COR-L47 (cell line): ENCODE measurements around the gene HPCAL1.

ENCODE experiments used
- DNase-seq: peaks from one replicate; lab custom pipeline; 2025; lab: John Stamatoyannopoulos, UW

HPCAL1 gene

DNA sequence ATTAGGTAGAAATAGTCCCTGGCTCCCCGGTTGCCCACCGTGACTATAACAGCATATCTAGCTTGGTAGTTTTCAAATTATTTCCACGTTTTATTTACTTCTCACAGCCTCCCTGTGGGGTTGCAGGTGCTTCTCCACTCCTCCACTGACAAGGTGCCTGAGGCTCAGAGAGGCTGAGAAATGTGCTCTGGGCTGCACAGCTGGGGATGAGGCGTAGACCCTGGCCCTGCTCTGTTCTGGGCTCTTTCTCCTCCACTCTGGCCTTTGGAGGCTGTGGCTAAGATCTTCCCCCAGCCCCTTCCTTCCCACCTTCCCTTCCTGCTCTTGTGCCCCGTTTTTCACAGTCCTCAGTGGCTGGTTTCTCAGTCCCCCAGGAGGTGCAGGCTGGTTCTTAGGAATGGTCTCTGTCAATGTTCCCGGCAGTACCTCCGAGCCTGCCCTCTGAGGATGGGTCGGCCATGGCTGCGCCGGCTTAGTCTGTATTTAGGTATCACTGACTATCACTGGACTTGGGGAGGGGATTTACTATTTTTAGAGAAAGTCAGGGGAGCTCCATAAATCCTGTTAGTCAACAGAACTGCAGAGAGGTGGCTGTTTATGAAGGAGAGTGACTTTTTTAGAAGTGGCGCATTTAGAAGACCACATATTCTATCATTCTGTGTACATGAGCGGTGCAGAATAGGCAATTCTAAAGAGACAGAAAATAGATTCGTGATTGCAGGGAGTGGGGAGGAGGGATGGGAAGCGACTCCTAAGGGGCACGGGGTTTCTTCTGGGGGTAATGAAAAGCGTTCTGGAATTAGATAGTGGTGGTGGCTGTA, 35.0 kb downstream of the HPCAL1 start:
- no peak for DNase-seq

DNA sequence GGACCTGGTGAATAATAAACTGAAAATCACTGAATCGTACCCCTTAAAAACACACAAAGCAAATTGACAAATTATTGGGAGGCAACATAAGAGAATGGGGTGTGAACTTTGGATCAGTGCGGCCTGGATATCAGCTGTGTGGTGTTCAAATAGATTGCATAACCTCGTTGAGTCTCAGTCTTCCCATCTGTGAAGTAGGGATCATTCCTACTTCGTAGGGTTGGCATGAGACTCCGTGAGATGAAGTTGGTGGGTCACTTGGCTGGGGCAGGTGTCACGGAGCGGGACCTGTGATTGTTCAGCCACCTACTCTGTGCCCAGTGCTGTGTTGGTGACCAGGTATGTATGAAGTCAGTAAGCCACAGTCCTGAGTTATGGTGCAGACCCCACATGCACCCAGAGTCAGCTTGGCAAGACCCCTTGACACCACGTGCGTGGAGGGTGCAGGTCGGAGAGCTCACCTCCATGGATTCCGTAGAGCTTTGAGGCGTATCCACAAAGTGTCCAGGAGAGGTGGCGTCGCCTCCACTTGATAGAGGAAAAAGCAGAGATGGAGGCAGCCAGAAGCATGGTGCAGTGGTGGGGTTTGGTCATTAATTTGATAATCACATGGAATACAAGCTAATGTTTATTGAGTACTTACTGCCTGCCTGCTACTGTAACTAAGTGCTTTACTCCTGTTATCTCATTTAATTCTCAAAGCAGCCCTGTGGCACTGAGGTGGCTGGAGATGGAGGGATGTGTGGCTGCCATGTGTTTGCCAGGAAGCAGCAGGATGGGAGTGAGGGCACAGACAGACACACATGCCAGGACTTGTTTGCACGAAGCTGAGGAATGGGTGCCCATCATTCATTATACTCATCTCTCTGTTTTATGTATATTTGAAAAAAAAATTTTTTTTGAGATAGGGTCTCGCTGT, 35.8 kb downstream of the HPCAL1 start:
- DNase-seq = no peak

DNA sequence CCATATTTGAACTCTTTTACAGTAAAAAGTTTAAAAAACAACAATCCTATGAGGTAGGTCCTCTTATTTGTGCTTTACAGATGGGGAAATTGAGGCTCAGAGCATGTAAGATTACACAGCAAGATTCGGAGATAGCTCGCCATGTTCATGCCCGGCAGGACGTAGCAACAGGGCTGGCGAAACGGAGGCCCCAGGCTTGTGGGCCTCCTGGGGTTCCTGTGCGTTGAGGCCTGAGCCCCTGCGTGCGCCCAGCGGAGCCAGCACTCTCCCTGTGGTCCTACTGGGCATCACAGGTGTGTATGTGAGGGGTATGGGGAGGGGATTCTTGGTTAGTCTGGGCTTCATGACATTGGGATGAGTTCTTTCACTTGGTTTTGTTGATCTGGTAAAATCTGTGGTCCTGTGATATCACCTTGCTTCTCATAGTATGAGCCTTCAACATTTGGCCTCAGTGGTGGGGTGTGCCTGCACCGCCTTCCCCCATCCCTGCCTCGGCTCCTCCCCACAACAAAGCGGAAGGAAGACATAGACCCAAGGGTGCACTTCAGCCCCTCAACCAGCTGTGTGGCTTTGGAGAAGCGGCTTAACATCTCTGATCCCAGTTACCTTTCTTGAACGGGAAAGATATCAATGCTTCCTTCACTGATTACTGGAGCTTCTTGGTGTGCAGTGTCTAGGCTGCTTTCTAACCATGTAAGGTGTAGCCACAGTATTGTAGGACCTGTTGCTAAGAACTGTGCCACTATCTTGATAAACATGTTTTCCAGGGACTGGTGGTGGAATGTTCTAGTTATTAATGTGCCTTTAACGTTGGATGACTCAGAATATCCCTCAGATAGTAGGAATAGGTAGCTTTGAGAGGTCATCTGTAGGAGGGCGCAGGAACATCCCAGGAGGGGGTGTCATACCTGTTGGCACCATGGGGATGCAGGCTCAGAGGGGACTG, 37.2 kb downstream of the HPCAL1 start:
- DNase-seq = no peak

DNA sequence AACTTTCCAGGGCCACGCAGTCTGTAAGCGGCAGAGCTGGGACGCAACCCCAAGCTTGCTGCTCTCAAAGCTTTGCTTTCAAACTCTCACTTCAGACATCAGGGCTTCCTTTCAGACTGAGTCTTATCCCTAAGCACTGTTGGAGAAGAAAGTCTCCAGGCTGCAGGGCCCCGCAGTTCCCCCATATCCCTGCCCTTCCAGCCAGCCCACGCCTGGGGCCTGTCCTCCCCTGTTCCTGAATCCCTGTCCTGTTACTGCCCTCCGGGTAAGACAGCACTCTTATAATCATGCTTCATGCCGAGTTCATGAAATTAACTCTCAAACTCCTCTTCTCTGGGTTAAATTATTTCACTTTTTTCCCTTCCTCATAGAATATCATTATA, 37.9 kb downstream of the HPCAL1 start:
- no peak for DNase-seq

DNA sequence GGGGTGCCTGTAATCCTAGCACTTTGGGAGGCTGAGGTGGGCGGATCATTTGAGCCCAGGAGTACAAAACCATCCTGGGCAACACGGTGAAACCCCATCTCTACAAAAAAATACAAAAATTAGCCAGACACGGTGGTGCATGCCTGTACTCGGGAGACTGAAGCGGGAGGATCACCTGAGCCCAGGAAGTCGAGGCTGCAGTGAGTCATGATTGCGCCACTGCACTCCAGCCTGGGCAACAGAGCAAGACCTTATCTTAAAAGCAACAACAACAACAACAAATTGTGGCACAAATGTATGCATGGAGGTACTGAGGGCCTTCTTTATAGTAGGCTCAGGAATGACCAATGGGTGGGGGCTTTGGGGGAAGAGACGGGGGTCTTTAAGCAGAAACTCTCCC, 38.5 kb downstream of the HPCAL1 start:
- no peak for DNase-seq

DNA sequence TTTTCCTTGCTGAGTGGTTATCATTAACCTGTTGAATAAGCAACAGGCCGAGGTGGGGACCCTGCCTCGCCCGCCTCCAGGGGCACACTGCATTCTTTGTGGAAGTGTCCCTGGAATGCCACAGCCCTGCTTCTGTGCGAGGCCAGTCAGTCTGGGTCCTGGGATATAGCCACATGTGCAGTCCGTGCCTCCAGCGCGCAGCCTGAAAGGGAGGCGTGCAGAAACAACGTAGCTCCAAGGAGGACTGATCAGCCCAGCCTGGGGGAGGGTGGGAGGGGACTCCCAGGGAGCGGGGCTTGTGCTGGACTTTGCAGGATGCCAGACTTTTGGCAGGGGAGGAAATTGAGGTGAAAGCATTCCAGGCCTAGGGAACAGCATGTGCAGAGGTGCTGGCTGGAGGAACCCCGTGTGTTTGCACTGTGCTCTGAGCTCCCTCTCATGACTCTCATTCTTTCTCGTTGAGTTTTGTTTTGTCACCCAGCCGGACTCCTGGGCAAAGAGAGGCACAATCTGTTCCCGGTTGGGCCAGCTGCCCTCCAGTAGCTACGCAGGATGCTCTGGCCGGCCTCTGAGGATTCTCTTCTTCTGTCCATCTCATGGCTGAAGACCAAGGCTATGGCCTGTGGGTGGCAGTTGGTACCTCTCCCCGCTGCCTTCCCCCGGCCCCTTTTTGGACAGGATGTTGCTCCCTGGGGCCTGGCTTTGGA, 39.7 kb downstream of the HPCAL1 start:
- DNase-seq = no peak

DNA sequence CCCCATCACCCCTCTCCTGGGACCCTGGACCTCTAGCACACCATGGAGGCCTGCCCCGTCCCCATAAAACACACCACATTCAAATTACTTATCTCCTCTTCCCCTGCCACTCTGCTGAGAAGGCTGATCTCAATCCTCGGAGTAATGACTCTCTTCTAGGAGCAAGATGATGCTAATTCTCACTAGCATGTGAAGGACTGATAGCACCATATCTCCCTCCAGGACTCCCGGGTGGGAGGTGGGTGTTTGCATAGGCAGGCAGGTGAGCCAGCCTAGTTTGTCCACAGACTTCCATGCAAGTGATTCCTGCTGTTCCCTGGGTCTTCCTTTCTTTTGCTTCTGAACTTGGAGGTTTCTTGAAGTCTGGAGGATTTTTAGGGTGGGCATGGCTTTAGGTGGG, 40.5 kb downstream of the HPCAL1 start:
- no peak for DNase-seq

DNA sequence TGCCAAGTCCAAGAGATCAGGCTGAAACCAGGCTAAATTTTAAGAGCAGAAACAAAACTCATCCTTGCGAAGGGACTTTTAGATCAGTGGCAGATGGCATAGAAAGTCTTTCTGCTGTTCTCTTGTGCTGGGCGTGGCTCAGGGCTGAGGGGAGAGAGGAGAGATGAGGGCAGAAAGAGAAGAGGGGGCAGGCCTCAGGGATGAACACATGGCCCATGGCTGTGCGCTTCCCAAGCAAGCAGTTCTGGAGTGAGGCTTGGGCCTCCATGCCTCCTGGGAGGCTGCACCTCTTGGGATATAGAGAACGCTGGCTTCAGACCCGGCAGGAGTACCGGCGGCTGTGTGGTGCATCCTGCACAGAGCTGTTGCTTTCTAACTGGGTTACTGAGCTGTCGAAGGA, 41.0 kb downstream of the HPCAL1 start:
- DNase-seq = no peak

DNA sequence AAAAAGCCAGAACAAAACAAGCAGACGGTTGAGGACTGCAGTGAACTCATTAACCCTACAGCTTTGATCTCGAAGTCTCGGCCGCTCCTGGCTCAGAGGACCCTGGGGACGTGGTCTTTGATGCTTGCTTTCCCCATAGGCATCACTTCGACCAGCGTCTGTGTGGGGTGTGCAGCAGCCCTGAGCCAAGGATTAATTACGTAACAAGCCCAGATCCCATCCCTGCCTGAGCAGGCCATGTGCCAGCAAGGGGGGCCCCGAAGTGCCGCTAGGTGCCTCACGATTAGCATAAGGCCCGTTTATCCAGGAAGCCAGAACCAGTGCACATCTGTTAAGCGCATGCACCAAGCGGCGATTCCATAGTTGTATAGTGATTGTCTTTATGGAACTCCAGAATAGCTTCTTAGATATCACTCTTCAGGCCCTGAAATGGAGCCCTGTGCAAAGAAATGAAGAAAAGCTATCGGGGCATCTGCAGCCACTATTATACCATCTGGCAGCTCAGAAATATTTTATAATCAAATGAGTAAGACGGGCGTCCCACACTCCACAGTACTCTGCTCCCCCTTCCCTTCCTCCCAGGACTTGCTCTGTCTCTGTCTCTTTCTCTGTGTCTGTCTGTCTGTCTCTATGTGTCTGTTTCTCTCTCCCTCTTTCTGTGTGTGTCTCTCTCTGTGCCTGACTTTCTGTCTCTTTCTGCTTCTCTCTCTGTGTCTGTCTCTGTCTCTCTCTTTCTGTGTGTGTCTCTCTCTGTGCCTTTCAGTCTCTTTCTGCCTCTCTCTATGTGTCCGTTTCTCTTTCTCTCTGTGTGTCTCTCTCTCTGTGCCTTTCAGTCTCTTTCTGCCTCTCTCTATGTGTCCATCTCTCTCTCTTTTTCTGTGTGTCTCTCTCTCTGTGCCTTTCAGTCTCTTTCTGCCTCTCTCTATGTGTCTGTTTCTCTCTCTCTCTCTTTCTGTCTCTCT, 41.7 kb downstream of the HPCAL1 start:
- no peak for DNase-seq

DNA sequence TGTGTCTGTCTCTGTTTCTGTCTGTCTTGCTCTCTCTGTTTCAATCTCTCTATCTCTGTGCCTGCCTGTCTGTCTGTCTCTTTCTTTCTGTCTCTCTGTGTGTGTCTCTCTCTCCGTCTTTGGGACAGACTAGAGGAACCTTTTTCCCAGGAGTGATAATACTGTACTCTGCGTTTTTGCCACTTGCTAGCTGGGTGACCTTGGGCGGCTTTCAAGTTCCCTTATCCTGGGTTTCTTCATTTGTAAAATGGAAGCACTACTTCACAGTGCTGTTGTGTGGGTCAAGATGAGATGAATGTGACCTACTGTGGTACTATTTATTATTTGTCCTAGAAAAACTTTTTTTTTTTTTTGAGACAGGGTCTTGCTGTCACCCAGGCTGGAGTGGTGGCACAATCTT, 42.4 kb downstream of the HPCAL1 start:
- DNase-seq = no peak

DNA sequence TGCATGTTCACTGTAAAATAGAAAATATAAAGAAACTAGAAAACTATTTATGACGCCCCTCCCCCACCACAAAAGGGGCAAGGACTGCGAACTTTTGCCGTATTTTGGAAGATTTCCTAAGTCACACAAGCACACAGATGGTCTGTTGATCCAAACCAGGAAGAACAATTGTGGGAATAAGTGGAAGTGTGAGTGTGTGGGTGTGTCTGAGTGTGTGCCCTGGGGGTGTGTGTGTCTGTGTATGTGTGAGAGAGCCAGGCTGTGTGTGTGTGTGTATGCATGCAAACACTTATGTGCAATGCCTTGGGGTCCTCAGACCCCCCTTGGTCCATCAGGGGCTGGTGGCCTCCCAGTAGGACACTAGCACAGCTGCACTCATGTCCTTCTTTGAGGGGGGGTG, 43.1 kb downstream of the HPCAL1 start:
- no peak for DNase-seq

DNA sequence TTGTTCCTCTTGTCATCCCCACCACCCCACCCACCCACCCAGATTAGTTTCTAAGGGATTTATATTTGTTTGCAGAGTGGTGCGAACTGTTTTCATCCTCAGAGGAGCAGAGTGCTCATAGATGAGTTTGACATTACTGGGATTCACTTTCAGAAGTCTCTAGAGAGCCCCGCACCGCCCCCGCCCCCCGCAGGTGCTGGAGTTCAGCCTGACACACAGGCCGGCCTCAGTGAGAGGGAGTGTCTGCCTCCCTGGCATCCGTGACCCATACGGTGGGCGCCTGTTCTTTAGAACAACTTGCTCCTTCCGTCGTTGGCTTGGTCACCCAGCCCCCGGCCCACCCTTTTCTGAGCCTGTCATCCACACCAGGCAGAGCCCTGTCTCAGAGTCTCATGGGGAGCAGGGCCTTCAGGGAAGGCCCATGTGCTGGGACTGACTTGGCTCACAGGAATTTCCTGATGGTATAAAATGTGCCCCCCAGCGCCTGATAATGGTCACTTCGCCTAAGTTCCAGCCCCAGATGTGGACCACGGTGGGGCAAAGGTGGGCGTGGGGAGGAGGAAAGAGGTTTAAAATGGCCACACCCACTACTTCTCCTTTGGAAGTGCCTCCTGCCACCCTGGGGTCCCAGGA, 44.3 kb downstream of the HPCAL1 start:
- no peak for DNase-seq

DNA sequence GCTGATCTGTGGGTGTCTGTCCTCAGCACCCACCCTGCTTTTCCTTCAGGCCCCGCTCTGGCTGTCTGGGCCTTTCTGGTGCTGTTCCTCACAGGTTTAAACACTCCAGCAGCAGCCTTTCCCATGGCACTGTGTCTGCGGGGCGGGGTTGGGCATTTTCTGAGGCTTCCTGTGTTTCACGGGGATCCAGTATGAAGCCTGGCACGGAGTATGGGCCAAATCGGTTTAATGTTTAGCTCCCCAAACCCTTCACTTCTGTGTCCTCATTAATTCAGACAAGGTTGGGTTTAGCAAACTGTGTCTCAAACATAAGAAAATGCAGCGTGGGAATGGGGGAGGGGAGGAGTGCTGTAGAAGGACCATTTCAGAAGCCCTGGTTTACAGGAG, 44.9 kb downstream of the HPCAL1 start:
- no peak for DNase-seq

DNA sequence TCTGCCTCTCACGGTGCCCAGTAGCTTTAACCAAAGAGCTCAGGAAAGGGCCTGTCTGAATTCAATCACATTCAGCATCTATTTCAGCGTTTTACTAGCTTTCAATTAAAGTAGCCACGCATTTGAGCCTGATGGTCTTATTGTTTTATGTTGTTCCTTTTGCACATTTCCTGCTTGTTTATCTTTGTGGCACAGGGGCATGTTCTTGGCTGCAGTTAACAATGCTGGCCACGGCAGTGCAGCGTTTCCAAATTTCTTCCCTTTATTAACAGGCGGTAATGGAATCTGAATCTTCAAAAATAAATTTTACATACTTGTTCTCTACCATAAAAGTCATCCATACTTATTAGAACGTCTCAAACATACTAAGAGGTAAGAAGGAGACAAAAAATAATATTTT, 46.2 kb downstream of the HPCAL1 start:
- DNase-seq = no peak

DNA sequence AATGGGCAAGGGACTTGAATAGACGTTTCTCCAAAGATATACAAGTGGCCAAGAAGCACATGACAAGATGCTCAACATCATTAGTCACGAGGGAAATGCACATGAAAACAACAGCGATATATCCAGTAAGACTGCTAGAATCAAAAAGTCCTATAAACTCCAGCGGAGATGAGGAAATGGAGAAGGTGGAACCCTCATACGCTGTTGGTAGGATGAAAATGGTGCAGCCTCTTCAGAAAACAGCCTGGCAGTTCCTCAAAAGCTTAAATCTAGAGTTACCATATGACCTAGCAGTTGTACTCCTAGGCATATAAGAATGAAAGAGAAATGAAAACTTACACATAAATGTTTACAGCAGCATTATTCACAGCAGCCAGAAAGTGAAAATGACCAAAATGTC, 48.1 kb downstream of the HPCAL1 start:
- DNase-seq = no peak

DNA sequence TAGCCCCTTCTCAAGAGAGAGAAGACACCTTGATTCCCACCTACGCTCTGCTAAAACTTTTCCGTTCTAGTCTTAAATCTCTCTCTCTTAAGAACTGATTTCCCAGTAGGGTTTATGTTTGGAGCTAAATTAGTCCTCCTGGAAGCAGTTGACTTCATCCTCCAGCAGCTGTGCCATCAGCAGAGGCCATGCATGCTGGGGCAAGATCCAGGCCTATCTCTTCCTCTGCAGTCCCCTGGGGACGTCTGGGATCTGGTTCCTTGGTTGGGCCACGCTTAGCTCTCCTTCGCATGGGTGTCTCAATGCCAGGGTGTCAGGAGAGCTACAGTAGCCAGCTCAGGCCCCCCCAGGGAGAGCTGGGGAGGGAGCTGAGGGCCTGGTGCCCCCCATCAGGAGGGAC, 49.7 kb downstream of the HPCAL1 start:
- DNase-seq = no peak

DNA sequence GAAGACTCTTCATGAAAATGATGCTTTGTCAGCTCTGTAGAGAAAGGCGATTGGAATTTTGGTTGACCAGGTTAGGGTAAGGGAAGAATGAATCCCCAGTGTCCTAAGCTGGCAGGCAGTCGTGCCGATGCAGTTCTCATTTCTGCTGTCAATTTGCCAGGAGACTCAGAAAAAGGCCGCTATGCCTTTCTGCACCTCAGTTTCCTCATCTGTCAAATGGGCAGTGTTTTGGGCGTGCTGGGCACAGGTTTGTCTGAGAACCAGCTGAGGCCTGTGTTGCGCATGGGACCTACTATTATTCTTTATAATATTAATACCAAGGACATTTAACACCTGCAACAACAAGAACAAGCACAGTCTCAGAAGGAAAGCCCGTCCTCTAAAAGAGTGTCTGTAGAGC, 50.3 kb downstream of the HPCAL1 start:
- no peak for DNase-seq

DNA sequence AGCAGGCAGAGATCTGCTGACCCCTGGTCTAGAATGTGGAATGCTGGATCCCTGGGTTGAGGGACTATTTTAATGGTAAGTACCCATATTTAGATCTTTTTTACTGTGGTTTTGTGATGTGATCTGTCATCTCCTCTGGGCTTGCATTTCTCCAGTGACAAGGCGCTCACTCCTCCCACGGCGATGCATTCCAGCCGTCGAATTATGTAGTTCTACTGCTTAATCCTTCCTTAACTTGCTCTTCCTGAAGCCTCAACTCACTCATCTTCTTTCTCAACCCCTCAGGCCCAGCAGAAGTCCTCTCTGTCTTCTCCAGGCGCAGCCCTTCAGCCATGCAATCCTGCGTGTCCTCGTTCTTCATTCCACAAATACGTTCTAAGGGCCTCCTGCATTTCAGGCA, 51.2 kb downstream of the HPCAL1 start:
- DNase-seq = no peak

DNA sequence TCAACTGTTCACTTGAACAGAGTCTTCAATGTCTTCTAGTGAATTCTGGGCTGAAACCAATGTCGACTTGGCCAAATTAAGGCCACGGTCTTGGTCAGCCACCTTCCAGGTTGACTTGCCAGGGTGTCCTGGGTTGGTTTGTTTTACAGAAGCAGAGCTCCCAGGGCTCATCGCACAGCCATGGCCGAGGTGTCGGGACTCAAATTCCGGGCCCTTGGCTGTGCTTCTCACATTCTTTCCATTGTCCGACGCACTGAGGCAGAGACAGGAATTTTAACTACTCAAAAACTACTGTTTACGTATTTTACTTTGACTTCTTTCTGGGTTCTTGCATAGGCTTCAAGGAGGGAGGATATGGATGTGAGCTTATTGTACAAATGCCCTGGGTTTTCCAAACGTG, 51.7 kb downstream of the HPCAL1 start:
- no peak for DNase-seq
